Activated CD8-positive, alpha-beta memory T cell treated with anti-CD3 and anti-CD28 coated beads, Interleukin-2, amount 50 U/mL, for 4 hours (primary cell): ENCODE data around the gene CDK18.

Experiments
- DNase-seq: peaks from one replicate; pipeline ENCODE4 v3.0.0-alpha.2; 2020

The CDK18 gene

GRCh38 chr1:205525495-205526285 lies 21.2 kb downstream of the CDK18 start:
- no peak for DNase-seq

GRCh38 chr1:205526431-205526830 lies 22.0 kb downstream of the CDK18 start:
- no peak for DNase-seq

- no peak for DNase-seq
Measured at GRCh38 chr1:205527931-205528330, 23.5 kb downstream of the CDK18 start.

GRCh38 chr1:205528446-205528886 lies 24.0 kb downstream of the CDK18 start:
- no peak for DNase-seq

GRCh38 chr1:205528887-205529825 lies 24.7 kb downstream of the CDK18 start:
- DNase-seq = peak; percentile 86

GRCh38 chr1:205530116-205530515 lies 25.6 kb downstream of the CDK18 start:
- DNase-seq = no peak

GRCh38 chr1:205531191-205532025 lies 26.9 kb downstream of the CDK18 start:
- no peak for DNase-seq

GRCh38 chr1:205532026-205532898 lies 27.8 kb downstream of the CDK18 start:
- no peak for DNase-seq

- DNase-seq = no peak
Measured at GRCh38 chr1:205532996-205533735, 28.7 kb downstream of the CDK18 start.

- no peak for DNase-seq
Measured at GRCh38 chr1:205533748-205534443, 29.4 kb downstream of the CDK18 start.

GRCh38 chr1:205534444-205534985 lies 30.0 kb downstream of the CDK18 start:
- no peak for DNase-seq

- DNase-seq = no peak
Measured at GRCh38 chr1:205535096-205535495, 30.6 kb downstream of the CDK18 start.

GRCh38 chr1:205535866-205536758 lies 31.6 kb downstream of the CDK18 start:
- DNase-seq = no peak

GRCh38 chr1:205536759-205537361 lies 32.4 kb downstream of the CDK18 start:
- DNase-seq = no peak

- no peak for DNase-seq
Measured at GRCh38 chr1:205537386-205538018, 33.0 kb downstream of the CDK18 start.

- no peak for DNase-seq
Measured at GRCh38 chr1:205538235-205538840, 33.9 kb downstream of the CDK18 start.

GRCh38 chr1:205541161-205541886 lies 36.9 kb downstream of the CDK18 start:
- no peak for DNase-seq
